DMS153 (cell line): ENCODE results near the gene CHKB.
"Not testable (repeated sequence)": the region's sequence is repeated elsewhere in the genome, so short reads cannot be mapped to it uniquely, and the experiment has no call there.

Experiments
- DNase-seq: peaks from one replicate; lab custom pipeline; 2025; lab: John Stamatoyannopoulos, UW

Gene CHKB

GRCh38 chr22:50582493-50583293 lies at the start of gene CHKB:
TSS of gene CHKB (minus strand) at chr22:50582849. CDS start at chr22:50582781, 68 bp downstream.
- DNase-seq: peak; percentile 97

GRCh38 chr22:50630376-50630775 lies 47.7 kb upstream of the CHKB start:
- no peak for DNase-seq

- no peak for DNase-seq
Observed at GRCh38 chr22:50628543-50629134, 46.0 kb upstream of the CHKB start.

- peak; percentile 39 for DNase-seq
Observed at GRCh38 chr22:50627642-50628542, 45.2 kb upstream of the CHKB start, which contains the start of gene ARSA. TSS of gene ARSA (minus strand) at chr22:50628152. CDS start at chr22:50627779, 373 bp downstream.

- no peak for DNase-seq
Observed at GRCh38 chr22:50626850-50627641, 44.4 kb upstream of the CHKB start.

- no peak for DNase-seq
Observed at GRCh38 chr22:50626314-50626849, 43.7 kb upstream of the CHKB start.

- no peak for DNase-seq
Observed at GRCh38 chr22:50625568-50626313, 43.1 kb upstream of the CHKB start.

- DNase-seq: no peak
Observed at GRCh38 chr22:50625131-50625567, 42.5 kb upstream of the CHKB start.

GRCh38 chr22:50624347-50625130 lies 41.9 kb upstream of the CHKB start:
- no peak for DNase-seq

- peak; percentile 91 for DNase-seq
Observed at GRCh38 chr22:50622723-50623327, 40.2 kb upstream of the CHKB start.

- DNase-seq: peak; percentile 54
Observed at GRCh38 chr22:50621948-50622722, 39.5 kb upstream of the CHKB start.

GRCh38 chr22:50621356-50621880 lies 38.8 kb upstream of the CHKB start:
- DNase-seq: no peak

- no peak for DNase-seq
Observed at GRCh38 chr22:50620593-50621355, 38.1 kb upstream of the CHKB start.

GRCh38 chr22:50614296-50614695 lies 31.6 kb upstream of the CHKB start:
- not testable (repeated sequence) for DNase-seq

- DNase-seq: peak; percentile 87
Observed at GRCh38 chr22:50613291-50613981, 30.8 kb upstream of the CHKB start.

- peak; percentile 41 for DNase-seq
Observed at GRCh38 chr22:50612528-50613221, 30.0 kb upstream of the CHKB start.
